IMR-90 (cell line): ENCODE results near the gene PC. TPM values are rescaled to one million over a fixed set of nuclear protein-coding genes. Genes with fewer than 3 reads are reported as not detected.

Source experiments
- ATAC-seq: fragments of 200-7000 bp; cut with Tn5 transposase; 2 replicates; pipeline ENCODE4 v1.9.1; 2020; ENCODE audit warnings: low read depth, mild to moderate bottlenecking, moderate library complexity
- BruUV-seq: library from RNA; stranded (reverse); fragments of 400-500 nt; replicated peaks from 2 replicates; lab custom pipeline; 2021; lab: Mats Ljungman, UMichigan
- CTCF ChIA-PET: fragments of 300-600 bp; formaldehyde crosslinking; extraction: SDS; loops from one replicate; lab custom pipeline; 2021; ENCODE audit warnings: antibody characterized with exemption; lab: Yijun Ruan, JAX
- POLR2A ChIA-PET: fragments of 300-600 bp; sonication (Branson Sonifier 250); formaldehyde crosslinking; loops from one replicate; lab custom pipeline; 2022; ENCODE audit warnings: antibody characterized with exemption; ENCODE audit not compliant: unreplicated experiment; lab: Charles Lee
- DNase-seq: peaks from one replicate; pipeline ENCODE4 v3.0.0; 2013
- H2AFZ ChIP-seq: replicated peaks from 2 replicates; pipeline ENCODE3; 2013; ENCODE audit warnings: low read length, mild to moderate bottlenecking; ENCODE audit not compliant: poor library complexity
- H2AK5ac ChIP-seq: 2 replicates; pipeline ENCODE4 v1.6.1; 2013; ENCODE audit warnings: low read depth, low read length, inconsistent platforms
- H2AK9ac ChIP-seq: replicated peaks from 2 replicates; pipeline ENCODE3; 2013; ENCODE audit warnings: mild to moderate bottlenecking, low read depth, low read length, moderate library complexity; ENCODE audit not compliant: poor library complexity
- H2BK120ac ChIP-seq: 2 replicates; pipeline ENCODE4 v1.6.1; 2013; ENCODE audit warnings: low read depth, low read length, inconsistent platforms
- H2BK15ac ChIP-seq: 3 replicates; pipeline ENCODE4 v1.6.1; 2013; ENCODE audit warnings: low read depth, low read length, inconsistent platforms
- H2BK20ac ChIP-seq: 2 replicates; pipeline ENCODE4 v1.6.1; 2013; ENCODE audit warnings: low read depth, mild to moderate bottlenecking, inconsistent platforms, low read length, moderate library complexity
- H2BK5ac ChIP-seq: 2 replicates; pipeline ENCODE4 v1.6.1; 2013; ENCODE audit warnings: mild to moderate bottlenecking, low read depth, low read length, inconsistent platforms; ENCODE audit not compliant: poor library complexity, severe bottlenecking
- H3K14ac ChIP-seq: replicated peaks from 2 replicates; pipeline ENCODE4 v1.6.1; 2013; ENCODE audit warnings: low read depth, low read length, inconsistent platforms
- H3K18ac ChIP-seq: 2 replicates; pipeline ENCODE4 v1.6.1; 2013; ENCODE audit warnings: low read depth, low read length, control low read depth
- H3K23ac ChIP-seq: 2 replicates; pipeline ENCODE4 v1.6.1; 2013; ENCODE audit warnings: low read depth, low read length, inconsistent platforms
- H3K27ac ChIP-seq: 2 replicates; pipeline ENCODE4 v1.5.1; 2013; ENCODE audit warnings: mild to moderate bottlenecking, control low read depth, low read length; ENCODE audit not compliant: insufficient read depth
- H3K27me3 ChIP-seq: 2 replicates; pipeline ENCODE4 v1.6.1; 2013; ENCODE audit warnings: low read length; ENCODE audit not compliant: control insufficient read depth, insufficient read depth
- H3K36me3 ChIP-seq: 2 replicates; pipeline ENCODE4 v1.6.1; 2013; ENCODE audit warnings: low read length, mixed read lengths; ENCODE audit not compliant: control insufficient read depth, insufficient read depth
- H3K4ac ChIP-seq: 2 replicates; pipeline ENCODE4 v1.6.1; 2013; ENCODE audit warnings: low read depth, low read length, inconsistent platforms
- H3K4me1 ChIP-seq: 2 replicates; pipeline ENCODE4 v1.6.1; 2013; ENCODE audit warnings: low read length, mixed read lengths; ENCODE audit not compliant: control insufficient read depth, insufficient read depth
- H3K4me2 ChIP-seq: 2 replicates; pipeline ENCODE4 v1.6.1; 2013; ENCODE audit warnings: low read depth, mild to moderate bottlenecking, control low read depth, low read length, moderate library complexity
- H3K4me3 ChIP-seq: 2 replicates; pipeline ENCODE4 v1.5.1; 2013; ENCODE audit warnings: low read depth, mild to moderate bottlenecking, control low read depth, low read length, moderate library complexity; ENCODE audit not compliant: insufficient read depth
- H3K56ac ChIP-seq: 2 replicates; pipeline ENCODE4 v1.6.1; 2013; ENCODE audit warnings: low read length, inconsistent platforms; ENCODE audit not compliant: insufficient read depth; ENCODE audit errors: extremely low read depth
- H3K79me1 ChIP-seq, 2 experiments: 2 replicates each; pipeline ENCODE4 v1.6.1; 2013; ENCODE audit warnings: low read length in 2 of 2, inconsistent platforms in 1 of 2, low read depth in 1 of 2
- H3K9ac ChIP-seq: 2 replicates; pipeline ENCODE4 v1.6.1; 2013; ENCODE audit warnings: low read depth, low read length, control low read depth
- H3K9me1 ChIP-seq: 2 replicates; pipeline ENCODE4 v1.6.1; 2013; ENCODE audit warnings: low read length, inconsistent platforms; ENCODE audit not compliant: insufficient read depth
- H3K9me3 ChIP-seq: 2 replicates; pipeline ENCODE4 v1.6.1; 2013; ENCODE audit warnings: low read length; ENCODE audit not compliant: control insufficient read depth, insufficient read depth
- H4K20me1 ChIP-seq: 2 replicates; pipeline ENCODE4 v1.6.1; 2013; ENCODE audit warnings: low read length, inconsistent platforms; ENCODE audit not compliant: insufficient read depth
- H4K5ac ChIP-seq: 2 replicates; pipeline ENCODE4 v1.6.1; 2013; ENCODE audit warnings: mild to moderate bottlenecking, low read depth, low read length, control low read depth
- H4K8ac ChIP-seq, 2 experiments: 2 replicates each; pipeline ENCODE4 v1.6.1; 2013; ENCODE audit warnings: low read depth in 2 of 2, low read length in 2 of 2, control low read depth in 1 of 2, inconsistent platforms in 1 of 2
- H4K91ac ChIP-seq: 2 replicates; pipeline ENCODE4 v1.6.1; 2013; ENCODE audit warnings: low read depth, low read length, inconsistent platforms; ENCODE audit not compliant: insufficient read depth
- CEBPB ChIP-seq: IDR thresholded peaks from 2 replicates; pipeline ENCODE4 v1.6.1; 2012; ENCODE audit warnings: low read depth, low read length, improper control_type of control experiment
- CHD1 ChIP-seq: IDR thresholded peaks from 2 replicates; pipeline ENCODE4 v1.6.1; 2012; ENCODE audit warnings: low read depth, low read length, improper control_type of control experiment
- ELK1 ChIP-seq: fragments of 150-350 bp; IDR thresholded peaks from 2 replicates; pipeline ENCODE4 v1.6.1; 2016; ENCODE audit warnings: low read depth, mild to moderate bottlenecking, low read length, moderate library complexity, borderline replicate concordance
- MAFK ChIP-seq: IDR thresholded peaks from 2 replicates; pipeline ENCODE4 v1.6.1; 2012; ENCODE audit warnings: low read depth, low read length, improper control_type of control experiment
- NFE2L2 ChIP-seq: fragments of 150-350 bp; IDR thresholded peaks from 2 replicates; pipeline ENCODE4 v1.6.1; 2016; ENCODE audit warnings: low read depth, mild to moderate bottlenecking, low read length
- POLR2A ChIP-seq: IDR thresholded peaks from 2 replicates; pipeline ENCODE4 v1.6.1; 2012; ENCODE audit warnings: mild to moderate bottlenecking, low read depth, low read length
- RCOR1 ChIP-seq: IDR thresholded peaks from 2 replicates; pipeline ENCODE4 v1.6.1; 2012; ENCODE audit warnings: mild to moderate bottlenecking, low read length, improper control_type of control experiment; ENCODE audit not compliant: insufficient replicate concordance
- RFX5 ChIP-seq: IDR thresholded peaks from 2 replicates; pipeline ENCODE4 v1.8.0; 2012; ENCODE audit warnings: low read depth, mild to moderate bottlenecking, low read length, moderate library complexity
- SMC3 ChIP-seq: fragments of 150-350 bp; IDR thresholded peaks from 2 replicates; pipeline ENCODE4 v1.6.1; 2016; ENCODE audit warnings: low read depth, mild to moderate bottlenecking, antibody characterized with exemption, low read length, moderate library complexity
- WGBS, 2 experiments: methylation state at CpG; one replicate each; pipeline versions ENCODE4 v1.1.5 to v1.1.7; 2013; ENCODE audit warnings: missing lambda C conversion rate in 2 of 2; ENCODE audit not compliant: insufficient read length in 1 of 2; ENCODE audit errors: extremely low coverage in 2 of 2; 5-methylcytosine and 5-hydroxymethylcytosine counted together
- dilution Hi-C: fragments of 300-500 bp; cut with HindIII; formaldehyde crosslinking; loops from one replicate; pipeline ENCODE4 v1.14.3; 2018; ENCODE audit warnings: low sequenced_read_pairs; ENCODE audit not compliant: unreplicated experiment
- in situ Hi-C: fragments of 300-500 bp; cut with MboI; formaldehyde crosslinking; loops from 3 replicates; pipeline ENCODE4 v1.14.3; 2019; ENCODE audit warnings: low sequenced_read_pairs, inconsistent platforms, mixed read lengths
- intact Hi-C: fragments of 100-400 bp; cut with micrococcal nuclease; formaldehyde crosslinking; loops from 2 replicates; pipeline ENCODE4 v1.10.0; 2022
- polyA plus RNA-seq, 3 experiments: library from polyadenylated mRNA; depleted of rRNA; stranded (reverse); fragments of >200 nt; gene quantifications; 2 replicates each; pipeline ENCODE4 v1.2.3, GENCODE V29; 2012; ENCODE audit warnings: low replicate concordance in 1 of 3
- total RNA-seq: library from RNA; depleted of rRNA; stranded (reverse); fragments of >200 nt; gene quantifications from 2 replicates; pipeline ENCODE4 v1.2.3, GENCODE V29; 2012
- TF ChIP-seq, protein P1 (sequence below): conservative IDR thresholded peaks from 2 replicates; pipeline ENCODE4 v1.5.1; 2012; ENCODE audit warnings: mild to moderate bottlenecking, low read depth, low read length, improper control_type of control experiment

Gene PC
- total and polyA plus RNA-seq, 2 of the 4 experiments (the other 2 are of a cell fraction): 13.6 to 15.7 TPM

DNA sequence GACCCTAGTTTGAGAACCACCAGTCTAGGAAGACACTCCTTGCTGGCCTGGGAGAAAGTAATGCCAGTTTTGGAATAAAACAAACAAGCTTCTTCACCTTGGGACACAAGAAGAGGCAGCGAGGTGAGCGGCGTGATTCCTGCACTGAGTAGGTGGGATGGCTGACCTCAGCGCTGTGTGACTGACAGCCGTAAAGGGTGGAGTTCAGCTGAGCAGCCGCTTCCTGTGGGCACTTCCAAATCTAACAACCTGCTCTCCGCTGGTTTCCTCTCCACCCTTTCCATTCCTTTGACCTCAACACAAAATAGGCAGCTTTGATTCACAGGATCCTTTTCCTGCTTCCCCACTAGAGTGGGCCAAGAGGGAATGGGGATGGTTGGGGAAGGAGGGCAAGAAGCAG, 45.8 kb downstream of the PC start:
- H3K36me3 ChIP-seq: peaks cover 10% of the 10 kb centered on the region; the same call in 1 of the 2 replicates
- no peak overlapping the region for H2AFZ ChIP-seq
- H3K4me2 ChIP-seq: no peak overlapping the region
- ChIA-PET POLR2A (no interaction called here), CTCF (no interaction called here)
- in situ Hi-C loops: no loop called here
- H3K27ac ChIP-seq: no peak overlapping the region
- H3K4ac ChIP-seq: no peak overlapping the region
- ATAC-seq (no peak), DNase-seq (no peak)
- H2BK15ac ChIP-seq: no peak overlapping the region
- no peak overlapping the region for H3K56ac ChIP-seq
- H3K23ac ChIP-seq: no peak overlapping the region
- H3K14ac ChIP-seq: no peak overlapping the region
- no peak overlapping the region for H2AK5ac ChIP-seq
- H4K20me1 ChIP-seq: no peaks in the 10 kb centered on the region
- TF ChIP-seq SMC3 (no peak), RCOR1 (no peak), MAFK (no peak), CEBPB (no peak), ELK1 (no peak), NFE2L2 (no peak), RFX5 (no peak), POLR2A (no peak), CHD1 (no peak)
- TF ChIP-seq, protein P1, sequence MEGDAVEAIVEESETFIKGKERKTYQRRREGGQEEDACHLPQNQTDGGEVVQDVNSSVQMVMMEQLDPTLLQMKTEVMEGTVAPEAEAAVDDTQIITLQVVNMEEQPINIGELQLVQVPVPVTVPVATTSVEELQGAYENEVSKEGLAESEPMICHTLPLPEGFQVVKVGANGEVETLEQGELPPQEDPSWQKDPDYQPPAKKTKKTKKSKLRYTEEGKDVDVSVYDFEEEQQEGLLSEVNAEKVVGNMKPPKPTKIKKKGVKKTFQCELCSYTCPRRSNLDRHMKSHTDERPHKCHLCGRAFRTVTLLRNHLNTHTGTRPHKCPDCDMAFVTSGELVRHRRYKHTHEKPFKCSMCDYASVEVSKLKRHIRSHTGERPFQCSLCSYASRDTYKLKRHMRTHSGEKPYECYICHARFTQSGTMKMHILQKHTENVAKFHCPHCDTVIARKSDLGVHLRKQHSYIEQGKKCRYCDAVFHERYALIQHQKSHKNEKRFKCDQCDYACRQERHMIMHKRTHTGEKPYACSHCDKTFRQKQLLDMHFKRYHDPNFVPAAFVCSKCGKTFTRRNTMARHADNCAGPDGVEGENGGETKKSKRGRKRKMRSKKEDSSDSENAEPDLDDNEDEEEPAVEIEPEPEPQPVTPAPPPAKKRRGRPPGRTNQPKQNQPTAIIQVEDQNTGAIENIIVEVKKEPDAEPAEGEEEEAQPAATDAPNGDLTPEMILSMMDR: no peak
- no peak overlapping the region for H3K9ac ChIP-seq
- no peak overlapping the region for H2BK5ac ChIP-seq
- no peaks in the 10 kb centered on the region for H3K9me3 ChIP-seq
- H3K27me3 ChIP-seq: no peaks in the 10 kb centered on the region
- H3K4me1 ChIP-seq: peaks cover 6% of the 10 kb centered on the region; the same call in 1 of the 2 replicates
- dilution Hi-C loops: no loop called here
- H3K9me1 ChIP-seq: 0 out of 2 replicates have a peak, but pooled peaks cover 9% of the 10 kb centered on the region
- no peak overlapping the region for H3K18ac ChIP-seq
- H2BK20ac ChIP-seq: no peak overlapping the region
- H4K8ac ChIP-seq: no peak overlapping the region
- H2AK9ac ChIP-seq: no peak overlapping the region
- intact Hi-C loops: no loop called here
- H3K79me1 ChIP-seq: peaks cover under 1 to 14% of the 10 kb centered on the region in 2 experiments; a peak in 1 of 4 replicates
- no TSS peak for BruUV-seq
- H3K4me3 ChIP-seq: no peak overlapping the region
- no peak overlapping the region for H4K91ac ChIP-seq
- 100% methylated on average over 2 of the region's 7 CpGs; no CpG with 5 or more reads in 1 of the 2 experiments for WGBS, 2 experiments
- no peak overlapping the region for H4K5ac ChIP-seq
- no peak overlapping the region for H2BK120ac ChIP-seq
